DND-41 (cell line): ENCODE data around the gene SYNE1.

ENCODE experiments used
- CTCF ChIP-seq: IDR thresholded peaks from 2 replicates; pipeline ENCODE4 v1.5.1; 2012; ENCODE audit warnings: borderline replicate concordance, low read length, moderate library complexity, mild to moderate bottlenecking; ENCODE audit not compliant: poor library complexity, severe bottlenecking; ENCODE audit errors: extremely low read depth
- EZH2 ChIP-seq: IDR thresholded peaks from 3 replicates; pipeline ENCODE4 v1.6.1; 2012; ENCODE audit warnings: borderline replicate concordance, low read depth, mild to moderate bottlenecking, moderate library complexity, low read length, inconsistent platforms; ENCODE audit not compliant: severe bottlenecking

- no peak for TF ChIP-seq CTCF
- TF ChIP-seq EZH2 = no peak
Observed at GRCh38 chr6:152585236-152585635, 51.9 kb downstream of the SYNE1 start.
